GM18951 (cell line): ENCODE data around the gene IGSF21.

Experiments used
- POLR2A ChIP-seq: IDR thresholded peaks from 4 replicates; pipeline ENCODE4 v1.6.1; 2011; ENCODE audit warnings: mild to moderate bottlenecking; ENCODE audit not compliant: insufficient read length, insufficient read depth; ENCODE audit errors: extremely low read depth
- in situ Hi-C: fragments of 300-500 bp; cut with MboI; formaldehyde crosslinking; loops from one replicate; pipeline ENCODE4 v1.12.0; 2022; ENCODE audit warnings: low sequenced_read_pairs, mixed read lengths, inconsistent platforms; ENCODE audit not compliant: unreplicated experiment

The IGSF21 gene

DNA sequence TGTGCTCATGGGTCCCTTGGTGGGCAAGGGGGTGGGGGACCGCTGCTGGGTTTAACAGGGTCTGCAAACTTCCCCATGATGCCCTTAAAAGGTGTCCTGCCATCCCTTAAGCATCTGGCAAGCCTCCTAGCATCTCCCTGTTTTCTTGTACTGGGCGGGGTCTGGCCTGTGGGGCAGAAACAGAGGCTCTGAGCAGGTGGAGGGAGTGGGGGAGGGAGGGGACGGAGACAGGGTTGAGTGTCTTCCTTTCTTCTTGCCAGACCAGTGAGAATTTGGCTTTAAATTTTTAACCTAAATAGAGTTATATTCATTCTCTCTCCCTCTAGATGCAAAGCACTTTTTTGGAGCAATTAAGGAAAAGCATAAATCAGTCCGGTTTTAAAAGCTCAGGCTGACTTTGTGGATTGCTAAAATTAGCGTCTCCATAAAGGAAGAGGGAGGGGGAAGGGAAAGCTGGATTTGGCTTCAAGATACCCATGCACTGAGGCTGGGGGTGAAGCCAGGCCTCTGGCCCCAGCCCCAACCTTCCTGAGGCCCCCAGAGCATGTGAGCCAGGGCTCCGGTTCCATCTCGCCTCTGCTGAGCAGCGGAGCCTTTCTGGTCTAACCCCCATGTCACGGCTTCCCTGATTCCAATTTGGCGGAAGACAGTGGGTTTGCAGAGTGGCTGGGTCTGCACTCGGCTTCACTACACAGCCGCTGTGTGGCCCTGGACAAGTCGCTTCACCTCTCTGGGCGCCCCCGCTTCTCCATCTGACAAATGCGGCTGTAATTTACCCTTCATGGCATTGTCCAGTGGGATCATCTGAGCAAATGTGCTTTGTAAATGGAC is 25.3 kb downstream of the IGSF21 start:
- no peak for TF ChIP-seq POLR2A
- in situ Hi-C loops: no loop called here

DNA sequence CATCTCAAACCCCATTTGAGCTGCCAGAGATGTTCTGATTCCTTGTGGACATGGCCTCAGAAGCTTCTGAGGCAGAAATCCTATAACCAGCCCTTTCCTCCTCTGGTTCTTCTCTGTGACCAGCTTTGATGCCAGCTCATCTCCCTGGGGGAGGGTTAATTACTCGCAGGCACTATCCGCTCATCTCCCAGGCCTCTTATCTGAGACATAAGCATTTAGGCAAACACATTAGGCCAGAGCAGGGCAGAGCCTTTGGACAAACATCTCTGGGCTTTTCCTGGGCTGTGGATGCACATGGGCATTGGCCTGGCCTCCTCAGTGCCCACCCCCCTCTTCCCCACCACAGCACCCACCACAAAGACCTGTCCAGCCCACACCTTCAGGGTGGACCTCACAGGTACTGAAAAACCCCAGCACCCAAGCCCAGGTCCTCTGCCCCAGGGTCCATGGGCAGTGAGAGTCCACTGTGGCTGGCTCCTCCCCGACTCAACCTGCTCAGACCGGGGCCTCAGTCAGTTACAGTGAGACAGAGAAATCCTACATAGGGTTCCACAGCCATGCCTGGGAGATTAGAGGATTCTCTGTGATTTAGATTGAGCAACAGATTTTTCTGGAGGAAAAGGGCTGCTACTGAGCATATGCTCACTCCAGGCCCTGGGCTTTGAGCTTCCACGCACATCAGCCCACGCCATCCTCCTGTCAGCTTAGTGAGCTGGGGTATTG is 26.9 kb downstream of the IGSF21 start:
- in situ Hi-C loops: no loop called here

DNA sequence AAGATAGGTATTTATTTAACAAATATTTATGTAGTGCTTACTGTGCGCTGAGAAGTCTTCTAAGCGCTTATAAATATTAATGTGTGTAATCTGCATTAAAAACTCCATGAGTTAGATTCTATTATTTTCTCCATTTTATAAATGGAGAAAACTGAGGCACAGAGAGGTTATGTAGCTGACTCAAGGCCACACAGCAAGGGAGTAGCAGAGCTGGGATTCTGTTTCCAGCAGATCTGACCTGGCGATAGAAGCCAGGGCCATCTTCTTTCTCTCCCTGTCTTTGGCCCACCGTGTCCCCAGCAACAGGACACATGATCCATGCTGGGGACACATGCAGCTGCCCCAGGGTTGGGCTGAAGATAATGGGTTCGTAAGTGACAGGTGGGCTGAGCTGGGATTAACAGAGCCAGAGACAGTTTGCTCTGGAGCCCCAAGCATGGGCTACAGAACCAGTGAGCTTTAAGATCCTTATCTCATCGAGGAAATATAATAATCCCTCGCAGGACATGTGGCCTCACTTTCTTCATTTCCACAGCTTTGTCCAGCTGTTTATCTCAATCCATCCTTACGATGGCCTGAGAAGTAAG is 30.3 kb downstream of the IGSF21 start:
- in situ Hi-C loops: no loop called here
- TF ChIP-seq POLR2A: no peak

More for the DNA sequence above, 26.9 kb downstream of the IGSF21 start:
- no peak for TF ChIP-seq POLR2A

GRCh38 chr1:18139198-18139981 is 31.8 kb downstream of the IGSF21 start:
- in situ Hi-C loops: no loop called here
- no peak for TF ChIP-seq POLR2A

DNA sequence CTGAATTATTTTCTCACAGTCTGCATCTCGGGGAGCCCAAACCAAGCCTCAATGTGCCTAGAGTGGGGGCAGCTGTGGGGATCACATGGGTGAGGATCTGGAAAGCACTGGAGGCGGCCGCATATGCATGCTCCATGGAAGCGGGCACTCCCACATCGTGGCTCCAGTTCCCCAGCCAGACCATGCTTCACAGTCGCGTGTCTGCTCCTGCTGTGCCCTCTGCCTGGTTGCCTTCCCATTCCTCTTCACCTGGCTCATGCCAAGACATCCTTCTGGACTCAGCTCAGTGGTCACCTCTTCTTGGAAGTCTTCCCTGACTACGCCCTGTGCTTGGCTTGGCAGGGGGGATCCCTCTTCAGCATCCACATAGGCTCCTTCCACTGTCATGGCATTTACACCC is 32.8 kb downstream of the IGSF21 start:
- in situ Hi-C loops: no loop called here
- TF ChIP-seq POLR2A: no peak

- no peak for TF ChIP-seq POLR2A
- in situ Hi-C loops: no loop called here
These were observed 34.1 kb downstream of the IGSF21 start for GRCh38 chr1:18141661-18142060.

GRCh38 chr1:18142471-18142870 is 34.9 kb downstream of the IGSF21 start:
- in situ Hi-C loops: no loop called here
- no peak for TF ChIP-seq POLR2A

GRCh38 chr1:18142969-18143368 is 35.4 kb downstream of the IGSF21 start:
- in situ Hi-C loops: no loop called here

DNA sequence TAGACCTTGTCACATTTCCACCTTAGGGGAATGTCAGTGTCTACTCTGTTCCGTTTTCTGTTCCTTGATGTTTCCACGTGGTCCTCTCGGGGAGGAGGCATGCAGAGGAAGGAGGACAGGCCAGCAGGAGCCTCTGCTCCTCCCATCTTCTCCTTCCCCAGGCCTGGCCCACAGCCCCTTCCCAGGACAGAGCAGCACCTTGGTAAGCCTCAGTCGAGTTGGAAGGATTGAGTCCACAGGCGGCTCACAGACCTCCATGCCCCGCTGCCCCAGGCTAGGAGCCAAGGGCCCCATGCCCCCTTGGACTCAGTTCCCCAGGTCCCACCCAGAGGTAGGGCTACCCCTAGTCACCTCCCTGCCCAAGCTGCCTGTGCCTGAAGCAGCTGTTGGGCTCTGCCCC is 36.5 kb downstream of the IGSF21 start:
- TF ChIP-seq POLR2A: no peak
- in situ Hi-C loops: no loop called here

More at GRCh38 chr1:18142969-18143368, 35.4 kb downstream of the IGSF21 start:
- TF ChIP-seq POLR2A: no peak

- TF ChIP-seq POLR2A: no peak
- in situ Hi-C loops: no loop called here
These were observed 37.5 kb downstream of the IGSF21 start for GRCh38 chr1:18144916-18145647.

DNA sequence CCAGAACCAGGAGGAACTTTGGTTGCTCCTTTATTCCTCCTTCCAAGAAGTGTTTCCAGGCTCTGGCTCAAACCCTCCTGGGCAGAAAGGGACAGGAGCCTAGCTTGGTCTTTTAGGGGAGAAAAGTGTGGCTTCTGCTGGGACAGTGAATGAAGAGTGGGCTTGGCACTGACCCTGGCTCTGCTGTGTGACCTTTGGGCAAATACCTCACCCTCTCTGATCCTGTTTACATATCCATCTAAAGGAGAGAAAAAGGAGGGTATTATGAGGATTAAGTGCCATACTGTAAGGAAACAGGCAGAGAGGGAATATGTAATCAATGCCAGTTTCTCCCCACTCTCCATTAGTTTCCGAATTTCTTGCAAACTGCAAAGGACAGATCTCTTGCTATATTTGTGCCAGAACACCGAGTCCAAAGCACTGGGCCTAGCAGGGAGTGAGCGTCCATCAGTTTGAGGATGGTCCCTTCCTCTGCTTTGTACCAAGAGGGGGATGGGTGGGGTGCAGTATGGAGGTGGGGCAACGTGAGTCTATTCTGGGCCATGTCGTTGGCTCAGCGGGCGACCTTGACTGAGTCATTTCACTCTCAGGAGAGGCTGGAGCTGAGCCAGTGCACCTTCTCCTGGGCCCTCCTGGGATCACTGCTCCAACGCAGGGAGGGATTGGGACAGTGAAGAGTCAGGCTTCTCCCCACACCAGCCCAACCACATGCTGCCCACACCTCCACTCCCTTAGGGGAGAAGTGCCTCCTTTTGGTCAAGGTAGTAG is 38.4 kb downstream of the IGSF21 start:
- no peak for TF ChIP-seq POLR2A
- in situ Hi-C loops: no loop called here

GRCh38 chr1:18146886-18147285 is 39.3 kb downstream of the IGSF21 start:
- no peak for TF ChIP-seq POLR2A
- in situ Hi-C loops: no loop called here
